ENCODE results near the gene HSF5.

Gene HSF5, protein sequence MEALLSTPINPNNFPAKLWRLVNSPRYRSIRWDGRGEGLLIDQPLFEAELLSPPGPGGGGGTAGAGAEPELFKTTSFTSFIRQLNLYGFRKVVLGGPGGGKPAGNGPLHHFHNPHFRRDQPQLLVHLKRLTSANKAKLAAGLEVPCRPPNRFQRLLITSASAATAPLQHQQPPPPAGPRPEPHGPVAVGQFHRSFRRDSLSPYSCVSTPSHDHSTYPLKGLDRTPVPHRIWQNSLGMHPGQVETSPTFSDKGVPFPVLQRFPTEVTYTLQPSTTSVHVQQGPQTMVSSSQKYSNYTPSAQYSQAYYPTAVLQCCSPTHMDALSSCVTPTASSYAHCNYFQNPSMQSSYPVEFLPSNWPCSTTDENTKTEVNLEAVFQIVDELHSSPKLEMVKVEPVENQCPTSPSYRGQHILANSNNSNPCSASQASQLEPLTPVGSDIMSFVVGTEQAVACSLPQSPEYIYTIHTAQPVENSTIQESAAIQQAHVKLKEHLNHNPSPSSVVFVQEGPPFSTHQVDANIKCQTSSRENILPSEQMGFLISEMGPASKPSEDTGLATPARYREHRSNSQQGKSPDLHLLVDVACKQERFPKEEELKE

DNA sequence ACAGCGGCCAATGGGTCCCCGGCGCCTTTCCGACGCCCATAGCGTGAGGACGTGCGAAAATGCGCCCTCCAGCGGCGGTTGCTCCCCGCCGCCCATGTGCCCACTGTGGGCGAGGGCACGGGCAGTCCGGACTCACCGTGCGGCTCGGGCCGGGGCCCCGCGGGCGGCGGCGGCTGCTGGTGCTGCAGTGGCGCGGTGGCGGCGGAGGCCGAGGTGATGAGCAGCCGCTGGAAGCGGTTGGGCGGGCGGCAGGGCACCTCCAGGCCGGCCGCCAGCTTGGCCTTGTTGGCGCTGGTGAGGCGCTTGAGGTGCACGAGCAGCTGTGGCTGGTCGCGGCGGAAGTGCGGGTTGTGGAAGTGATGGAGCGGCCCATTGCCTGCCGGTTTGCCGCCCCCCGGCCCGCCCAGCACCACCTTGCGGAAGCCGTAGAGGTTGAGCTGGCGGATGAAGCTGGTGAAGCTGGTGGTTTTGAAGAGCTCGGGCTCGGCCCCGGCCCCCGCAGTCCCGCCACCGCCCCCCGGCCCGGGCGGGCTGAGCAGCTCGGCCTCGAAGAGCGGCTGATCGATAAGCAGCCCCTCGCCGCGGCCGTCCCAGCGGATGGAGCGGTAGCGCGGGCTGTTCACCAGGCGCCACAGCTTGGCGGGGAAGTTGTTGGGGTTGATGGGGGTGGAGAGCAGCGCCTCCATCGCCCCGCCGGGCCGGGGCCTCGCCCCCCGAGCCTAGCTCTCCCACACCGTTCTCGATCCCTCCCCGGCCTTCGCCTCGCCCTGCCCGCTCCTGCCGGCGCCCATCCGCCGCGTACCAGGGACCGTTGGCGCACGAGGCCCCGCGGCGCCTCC lies at the start of gene HSF5:
HSF5 (minus strand) TSS at position 820 of the 839 bp plus-strand sequence; CDS start at position 686, 134 bp downstream.
- peak in 1 of 42 donors; percentile 13 for DNase-seq
- intact Hi-C loops (cut with DNase I), result no loop called here

DNA sequence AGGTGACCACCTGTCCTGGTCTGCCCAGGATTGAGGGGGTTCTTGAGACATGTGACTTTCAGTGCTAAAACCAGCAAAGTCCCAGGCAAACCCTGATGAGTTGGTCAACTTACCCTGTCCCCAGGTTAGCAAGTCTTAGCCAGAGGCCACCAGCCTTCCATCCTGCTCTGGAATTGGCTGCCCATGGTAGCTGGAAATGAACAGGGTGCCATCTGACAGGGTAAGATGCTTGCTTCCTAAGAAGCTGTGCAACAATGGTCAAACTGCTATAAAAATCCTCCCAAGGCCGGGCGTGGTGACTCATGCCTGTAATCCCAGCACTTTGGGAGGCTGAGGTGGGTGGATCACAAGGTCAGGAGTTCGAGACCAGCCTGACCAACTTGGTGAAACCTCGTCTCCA lies 49.1 kb upstream of the HSF5 start:
- DNase-seq, result no peak
- intact Hi-C loops (cut with DNase I), result no loop called here

DNA sequence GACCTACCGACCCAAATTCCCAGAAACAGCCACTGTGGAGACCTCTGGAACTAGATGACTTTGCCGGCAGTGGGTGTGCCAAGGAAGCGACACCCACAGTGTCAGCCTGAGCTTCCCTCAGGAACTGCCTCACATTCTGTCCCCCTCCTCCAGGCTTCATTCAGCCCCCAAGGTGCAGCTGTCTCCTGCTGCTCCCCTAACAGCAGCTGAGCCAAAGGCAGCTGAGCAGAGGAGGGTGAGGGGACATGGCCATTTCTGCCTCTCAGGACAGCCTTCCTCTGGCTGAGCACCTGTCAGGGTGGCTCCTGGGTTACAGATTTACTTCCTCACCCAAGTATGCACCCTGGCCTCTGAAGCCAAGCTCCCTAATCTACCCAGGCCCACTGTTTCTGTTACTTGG lies 48.3 kb upstream of the HSF5 start:
- intact Hi-C loops (cut with DNase I), result no loop called here
- no peak for DNase-seq

DNA sequence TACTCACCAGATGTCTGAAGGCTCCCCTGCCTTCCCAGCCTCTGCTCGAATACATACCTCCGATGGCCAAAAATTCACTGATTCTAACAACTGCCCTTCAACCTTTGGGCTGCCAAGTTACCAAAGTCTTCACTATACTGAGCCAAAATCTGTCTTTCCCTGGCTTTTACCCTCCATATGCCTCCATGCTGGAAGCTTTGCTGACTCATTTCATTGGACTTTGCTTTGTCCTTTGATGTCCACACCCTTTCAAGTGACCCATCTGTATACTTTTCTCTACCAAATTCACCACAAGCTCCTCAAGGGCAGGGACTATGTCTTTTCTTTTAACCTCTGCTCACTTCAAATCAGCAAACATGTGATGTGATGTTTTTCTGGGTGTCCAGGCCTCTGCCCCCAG lies 47.2 kb upstream of the HSF5 start:
- intact Hi-C loops (cut with DNase I), result no loop called here
- DNase-seq, result no peak

DNA sequence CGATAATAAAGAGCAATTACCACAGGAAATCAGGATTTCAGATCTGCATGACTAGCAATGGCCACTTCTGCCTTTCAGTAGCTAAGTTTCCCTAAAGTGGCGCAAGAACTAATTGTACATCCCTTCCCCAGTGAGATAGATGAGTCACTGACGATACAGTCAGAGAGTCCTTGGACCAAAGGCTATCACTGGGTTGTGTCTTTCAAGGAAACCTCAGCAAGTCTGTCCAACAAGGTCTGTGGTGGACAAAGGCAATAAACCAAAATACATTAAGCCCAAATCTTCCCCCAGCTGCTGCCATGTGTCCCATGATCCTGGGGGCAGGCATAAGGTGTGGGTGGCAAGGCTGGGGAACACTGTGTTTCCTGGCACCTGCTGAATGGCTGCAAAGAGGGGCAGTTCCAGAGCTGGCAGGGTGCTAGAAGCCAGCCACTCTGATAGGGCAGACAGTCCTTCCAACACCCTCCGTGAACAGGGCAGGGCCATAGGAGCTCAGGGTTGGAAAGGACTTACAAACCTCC lies 46.8 kb upstream of the HSF5 start:
- no peak for DNase-seq
- intact Hi-C loops (cut with DNase I), result no loop called here

DNA sequence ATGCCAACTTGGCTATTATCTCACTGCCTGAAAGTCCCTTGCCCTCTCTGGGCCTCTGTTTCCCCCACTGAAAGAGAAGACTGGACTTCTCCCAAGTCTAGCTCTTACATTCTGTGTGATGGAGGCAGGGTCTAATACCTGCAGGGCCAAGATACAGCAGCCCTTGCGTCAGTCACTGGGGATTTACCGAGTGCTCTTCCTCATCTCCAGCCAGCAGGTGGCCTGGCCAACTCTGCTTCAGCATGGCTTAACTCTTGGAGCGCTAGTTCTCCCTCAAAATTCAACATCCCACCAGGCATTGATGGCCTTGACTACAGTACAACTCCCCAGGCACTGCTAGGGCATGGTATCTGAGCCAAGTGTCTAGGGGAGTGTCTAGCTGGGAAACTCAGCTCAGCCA lies 46.1 kb upstream of the HSF5 start:
- no peak for DNase-seq

DNA sequence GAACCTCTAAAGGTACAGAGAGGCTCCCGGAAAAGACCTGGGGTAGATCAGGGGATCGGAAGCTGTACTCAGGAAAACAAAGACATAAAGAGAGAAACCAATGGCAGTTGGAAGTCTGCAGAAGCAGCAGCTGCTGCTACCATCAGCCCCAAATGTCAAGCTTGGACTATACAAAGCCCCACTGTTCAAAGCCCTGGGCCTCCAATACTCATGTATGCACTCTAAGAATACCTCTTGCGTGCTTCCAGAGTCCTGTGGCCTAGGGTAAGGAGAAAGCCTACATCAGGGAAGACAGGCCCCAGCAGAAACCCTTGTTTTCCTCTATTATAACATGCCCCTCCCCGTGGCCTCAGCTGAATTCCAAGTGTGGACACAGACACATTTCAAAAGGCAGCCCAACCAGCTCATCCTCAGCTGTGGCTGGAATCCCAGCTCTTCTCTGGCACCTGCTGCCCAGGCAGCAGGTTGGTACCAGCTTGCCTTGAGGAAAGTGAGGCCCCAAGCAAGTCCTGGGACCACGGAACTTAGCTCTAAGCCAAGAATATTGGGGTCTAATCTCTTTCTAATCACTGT lies 45.5 kb upstream of the HSF5 start:
- intact Hi-C loops (cut with DNase I), result no loop called here
- DNase-seq, result peak in 20 of 42 donors; percentile 19 to 76 (median 50)

More for the DNA sequence above, 46.1 kb upstream of the HSF5 start:
- intact Hi-C loops (cut with DNase I), result no loop called here

DNA sequence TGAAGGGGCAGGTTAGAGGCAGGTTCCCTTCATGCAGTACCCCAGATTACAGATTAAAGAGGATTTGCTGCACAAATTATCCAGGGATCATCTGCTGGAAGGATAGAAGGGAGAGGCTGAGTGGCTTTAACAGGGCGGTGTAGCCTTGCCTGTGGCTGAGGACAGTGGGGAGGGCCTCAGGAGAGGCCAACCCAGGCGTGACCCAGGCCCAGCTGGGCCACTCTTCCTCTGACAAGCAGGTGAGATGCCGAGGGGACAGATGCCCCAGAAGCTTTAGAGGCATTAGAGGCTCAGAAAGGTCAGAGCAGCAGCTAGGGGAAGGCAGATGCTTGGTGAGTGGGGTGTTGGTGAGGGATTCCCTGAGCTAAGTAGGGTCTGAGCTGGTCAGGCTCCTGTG lies 44.3 kb upstream of the HSF5 start:
- no peak for DNase-seq

DNA sequence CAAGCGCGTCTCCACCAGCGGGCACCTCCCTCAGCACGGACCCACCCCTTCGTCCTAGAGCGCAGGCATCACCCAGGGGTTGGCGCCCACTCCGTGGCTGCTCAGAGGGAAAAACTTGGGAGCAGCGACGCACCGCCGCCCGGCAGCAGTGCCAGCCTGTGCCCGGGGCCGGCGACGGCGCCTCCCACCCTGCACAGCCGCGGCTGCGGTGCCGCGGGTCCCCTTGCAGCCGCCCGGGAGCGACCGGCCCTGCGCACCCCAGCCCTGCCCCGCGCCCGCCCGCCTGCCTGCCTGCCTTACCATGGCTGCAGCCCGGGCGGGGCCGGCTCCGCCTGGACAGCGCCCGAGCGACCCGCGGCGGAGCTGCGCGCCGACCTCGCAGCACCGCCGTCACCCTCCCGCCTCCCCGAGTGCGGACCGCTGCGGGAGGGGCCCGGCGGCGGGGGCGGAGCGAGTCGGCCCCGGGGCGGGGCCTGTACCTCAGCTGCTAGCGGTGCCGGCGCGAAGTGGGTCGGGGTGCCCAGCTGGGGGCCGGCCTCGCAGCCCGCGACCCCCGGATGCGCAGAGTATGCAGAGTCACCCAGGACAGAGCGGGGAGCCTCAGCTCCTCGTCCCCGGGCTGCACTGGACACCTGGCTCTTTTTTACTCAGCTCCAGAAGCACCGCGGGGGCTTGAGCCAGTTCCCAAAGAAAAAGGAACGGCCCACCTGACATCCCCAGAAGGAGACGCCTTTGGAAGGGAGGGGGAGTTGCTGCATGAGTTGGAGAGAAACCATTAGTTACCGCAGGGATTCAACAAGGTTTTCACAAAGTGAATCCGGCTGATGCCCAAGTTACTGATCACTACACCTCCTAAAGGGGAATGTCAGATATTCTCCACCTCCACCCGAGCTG lies 43.7 kb upstream of the HSF5 start:
- peak in 41 of 42 donors; percentile 70 to 93 (median 87) for DNase-seq
- intact Hi-C loops (cut with DNase I), result no loop called here

More for the DNA sequence above, 44.3 kb upstream of the HSF5 start:
- intact Hi-C loops (cut with DNase I), result no loop called here

DNA sequence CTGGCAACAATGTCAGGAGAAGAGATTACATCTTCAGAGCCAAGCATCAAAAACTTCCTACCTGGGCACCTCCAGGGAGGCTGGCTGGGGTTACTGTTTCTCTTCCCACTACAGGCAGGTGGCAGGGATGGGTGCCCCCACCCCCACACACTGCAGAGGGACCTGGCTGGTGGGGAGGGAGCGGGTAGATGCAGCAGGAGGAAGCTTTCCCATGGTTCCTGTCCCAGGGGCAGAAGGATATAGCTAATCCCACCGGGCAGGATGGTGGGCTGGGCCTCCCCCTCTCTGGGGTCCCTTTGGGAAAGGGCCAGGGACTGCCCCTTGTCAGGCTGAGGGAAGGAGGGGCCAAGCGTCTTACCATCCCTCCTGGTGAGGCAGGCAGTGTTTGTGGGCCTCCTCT lies 42.9 kb upstream of the HSF5 start:
- intact Hi-C loops (cut with DNase I), result no loop called here
- DNase-seq, result peak in 5 of 42 donors; percentile 23 to 51 (median 45)

DNA sequence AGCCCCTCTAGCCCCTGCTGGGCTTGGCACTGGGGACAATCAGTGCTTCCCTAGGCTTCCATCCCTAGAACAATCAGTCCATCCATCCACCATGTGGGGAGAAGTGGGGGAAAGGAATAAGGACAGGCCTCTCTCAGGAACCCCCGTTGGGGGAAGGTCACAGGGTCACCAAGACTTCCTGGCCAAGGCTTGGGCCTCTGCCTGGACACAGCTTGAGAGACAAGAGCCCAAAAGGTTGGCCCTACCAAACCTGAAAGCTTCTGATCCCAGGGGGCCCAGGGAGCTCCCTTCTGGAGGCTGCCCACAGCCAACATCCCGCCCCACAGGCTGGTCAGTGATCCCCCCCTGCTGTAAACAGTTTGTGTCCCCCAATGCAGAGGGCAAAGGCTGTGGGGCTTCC lies 42.4 kb upstream of the HSF5 start:
- peak in 4 of 42 donors; percentile 46 to 54 (median 49) for DNase-seq
- intact Hi-C loops (cut with DNase I), result no loop called here

DNA sequence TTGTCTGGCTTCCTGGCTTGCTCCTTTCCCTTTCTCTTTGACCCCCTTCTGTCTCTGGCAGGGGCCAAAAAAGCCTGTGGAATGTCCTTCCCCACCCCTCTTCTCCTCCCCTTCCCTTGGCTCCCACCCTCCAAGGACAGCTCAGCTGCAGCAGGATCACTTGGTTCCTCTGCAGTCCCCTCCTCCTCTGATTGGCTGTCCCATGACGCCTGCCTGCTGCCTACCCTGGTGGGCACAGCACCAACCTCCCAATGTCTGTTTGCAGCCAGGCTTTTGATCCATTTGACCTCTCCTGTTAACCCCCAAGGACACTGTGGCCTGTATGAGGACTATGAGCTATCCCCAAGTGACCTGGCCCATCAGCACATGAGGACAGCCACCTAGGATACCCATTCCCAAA lies 41.1 kb upstream of the HSF5 start:
- DNase-seq, result peak; percentile 42 to 92 (median 82)
- intact Hi-C loops (cut with DNase I), result loop anchor here (10.0 kb wide), 1 partner anchor 56 kb away; no protein-coding TSS in a partner anchor

DNA sequence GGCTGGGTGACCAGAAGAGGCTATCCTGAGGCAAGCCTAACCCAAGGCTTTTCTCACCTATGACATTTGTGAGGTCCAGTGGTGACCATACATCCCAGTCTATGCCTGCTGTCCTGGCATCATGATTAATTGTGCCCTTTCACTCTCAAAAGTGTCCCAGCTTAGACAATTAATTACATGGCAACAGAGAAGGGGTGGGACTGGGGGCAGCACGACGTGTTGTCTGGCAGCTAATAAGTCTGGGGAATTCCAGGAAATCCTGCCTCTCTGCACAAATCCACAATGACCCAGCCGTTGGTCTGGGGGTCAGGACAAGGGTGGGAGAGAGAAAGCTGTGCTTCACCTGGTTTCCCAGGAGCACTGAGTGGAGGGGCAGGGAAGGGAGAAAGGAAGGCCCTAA lies 40.2 kb upstream of the HSF5 start:
- DNase-seq, result peak in 1 of 42 donors; percentile 51
- intact Hi-C loops (cut with DNase I), result loop anchor here (10.0 kb wide), 1 partner anchor 56 kb away; no protein-coding TSS in a partner anchor

DNA sequence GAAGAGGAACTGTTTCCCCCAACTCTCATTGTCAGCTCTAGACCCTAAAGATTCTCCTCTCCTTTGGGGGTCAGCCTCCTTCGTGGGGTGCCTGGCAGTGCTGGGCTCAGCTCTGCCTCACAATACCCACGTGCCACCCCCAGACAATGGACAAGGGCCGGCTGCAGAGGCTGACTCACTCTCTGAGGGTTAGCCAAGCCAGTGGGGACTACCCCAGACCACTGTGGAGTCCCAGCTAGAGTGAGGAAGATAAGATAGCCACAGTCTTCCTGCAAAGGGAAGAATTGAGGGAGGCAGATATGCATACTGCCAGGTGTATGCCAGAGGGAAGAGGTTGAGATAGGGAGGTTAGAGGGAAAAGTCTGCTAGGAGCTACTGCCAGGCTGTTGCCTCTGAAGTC lies 39.7 kb upstream of the HSF5 start:
- intact Hi-C loops (cut with DNase I), result loop anchor here (10.0 kb wide), 1 partner anchor 57 kb away; no protein-coding TSS in a partner anchor
- DNase-seq, result peak; percentile 71 to 97 (median 92)

DNA sequence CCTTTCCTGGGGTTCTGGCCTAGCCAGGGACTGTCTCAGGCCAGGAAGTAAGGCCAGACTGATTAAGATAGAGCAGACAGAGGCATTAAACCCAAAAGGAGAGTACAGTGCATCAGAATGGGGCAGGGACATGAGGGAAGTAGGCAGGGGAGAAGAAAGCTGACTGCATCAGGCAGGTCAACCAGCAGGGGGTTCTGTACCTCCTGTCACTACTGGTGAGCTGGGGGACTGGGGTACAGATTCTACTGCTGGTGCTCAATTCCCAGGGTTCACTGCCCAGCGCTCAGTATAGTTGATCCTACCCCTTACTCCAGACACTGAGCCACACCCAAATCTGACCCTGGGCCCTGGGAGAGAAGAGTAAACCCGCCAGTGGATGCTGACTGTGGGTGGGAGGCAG lies 39.1 kb upstream of the HSF5 start:
- intact Hi-C loops (cut with DNase I), result loop anchor here (10.0 kb wide), 1 partner anchor 57 kb away; no protein-coding TSS in a partner anchor
- peak in 14 of 42 donors; percentile 15 to 74 (median 54) for DNase-seq

DNA sequence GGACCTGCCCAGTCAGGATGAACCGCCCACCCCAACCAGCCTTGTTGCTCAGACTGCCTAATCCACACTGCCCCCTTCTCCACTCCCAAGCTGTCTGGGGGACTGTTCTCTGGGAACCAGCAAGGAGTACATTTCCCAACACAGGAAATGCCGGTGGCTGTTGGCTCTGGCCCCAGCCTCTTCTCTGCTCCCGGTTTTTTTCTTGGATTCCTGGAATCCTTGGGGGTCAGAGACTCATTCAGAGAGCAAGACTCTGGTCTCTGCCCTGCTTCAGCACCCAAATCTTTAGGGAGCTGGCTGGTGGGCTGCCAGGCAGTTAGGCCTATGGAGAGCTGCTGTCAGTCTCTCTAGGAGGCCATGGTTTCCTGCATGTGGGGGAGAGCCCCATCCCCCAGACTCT lies 37.0 kb upstream of the HSF5 start:
- intact Hi-C loops (cut with DNase I), result loop anchor here (10.0 kb wide), 1 partner anchor 60 kb away; no protein-coding TSS in a partner anchor
- DNase-seq, result no peak

DNA sequence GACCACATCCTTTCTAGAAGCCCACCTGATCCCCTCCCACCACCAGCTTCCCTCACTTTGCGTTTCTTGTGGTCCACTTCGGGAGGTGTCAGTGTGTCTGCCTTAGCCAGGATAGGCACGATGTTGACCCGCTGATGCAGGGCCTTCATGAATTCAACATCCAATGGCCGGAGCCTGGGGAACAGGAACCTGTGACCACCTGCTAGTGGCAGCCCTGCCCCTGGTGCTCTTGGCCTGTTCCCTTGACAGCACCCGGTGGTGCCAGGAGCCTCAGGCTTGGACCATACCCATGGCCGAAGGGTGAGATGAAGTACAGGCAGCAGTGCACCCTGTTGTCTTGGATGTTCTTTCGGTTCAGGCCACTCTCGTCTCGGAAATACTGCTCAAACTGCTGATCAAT lies 33.5 kb upstream of the HSF5 start:
- intact Hi-C loops (cut with DNase I), result loop anchor here (5.0 to 10.0 kb wide), 2 partner anchors 63 to 486 kb away; no protein-coding TSS in a partner anchor
- DNase-seq, result no peak
